Keratinocyte (primary cell): ENCODE data around the gene CALML5. TPM values are rescaled to one million over a fixed set of nuclear protein-coding genes. Genes with fewer than 3 reads are reported as not detected.

Source experiments
- DNase-seq: peaks from one replicate; pipeline ENCODE4 v3.0.0-alpha.2; 2011; ENCODE audit warnings: low read depth, missing footprints, low spot score
- FAIRE-seq: peaks from 2 replicates; lab custom pipeline; 2011; peaks lifted over from hg19 to GRCh38; lab: Jason Lieb, UNC
- H2AFZ ChIP-seq: 2 replicates; pipeline ENCODE4 v1.6.0; 2012; ENCODE audit warnings: low read length, control low read depth, inconsistent platforms; ENCODE audit not compliant: control insufficient read depth
- H3K27ac ChIP-seq: 2 replicates; pipeline ENCODE4 v1.5.1; 2011; ENCODE audit warnings: low read length; ENCODE audit not compliant: control insufficient read depth, insufficient read depth
- H3K27me3 ChIP-seq: 3 replicates; pipeline ENCODE4 v1.6.0; 2011; ENCODE audit warnings: low read length; ENCODE audit not compliant: control insufficient read depth, insufficient read depth; ENCODE audit errors: extremely low read depth
- H3K36me3 ChIP-seq, 2 experiments: 2 replicates in 1 of 2; 3 replicates in 1 of 2; pipeline ENCODE4 v1.5.1; 2011; ENCODE audit warnings: low read length in 2 of 2, mild to moderate bottlenecking in 1 of 2; ENCODE audit not compliant: control insufficient read depth in 2 of 2, insufficient read depth in 2 of 2; ENCODE audit errors: extremely low read depth in 1 of 2
- H3K4me1 ChIP-seq: 3 replicates; pipeline ENCODE4 v1.5.1; 2011; ENCODE audit warnings: low read length; ENCODE audit not compliant: control insufficient read depth, insufficient read depth; ENCODE audit errors: extremely low read depth
- H3K4me2 ChIP-seq: 3 replicates; pipeline ENCODE4 v1.6.0; 2011; ENCODE audit warnings: low read depth, low read length; ENCODE audit not compliant: control insufficient read depth, insufficient read depth; ENCODE audit errors: extremely low read depth
- H3K4me3 ChIP-seq, 3 experiments: fragments of 200-600 bp in 1 of 3; sonication (generic) in 1 of 3; 2 replicates in 2 of 3; 3 replicates in 1 of 3; pipeline ENCODE4 v1.5.1; 2011 to 2016; ENCODE audit warnings: low read length in 3 of 3, mild to moderate bottlenecking in 3 of 3, control low read depth in 2 of 3, inconsistent platforms in 1 of 3, low read depth in 1 of 3, mixed read lengths in 1 of 3, mixed run types in 1 of 3, moderate library complexity in 1 of 3; ENCODE audit not compliant: control insufficient read depth in 2 of 3, insufficient read depth in 2 of 3; ENCODE audit errors: extremely low read depth in 1 of 3
- H3K79me2 ChIP-seq: 2 replicates; pipeline ENCODE4 v1.6.0; 2012; ENCODE audit warnings: low read length; ENCODE audit not compliant: control insufficient read depth, insufficient read depth
- H3K9ac ChIP-seq: 3 replicates; pipeline ENCODE4 v1.6.0; 2011; ENCODE audit warnings: low read length; ENCODE audit not compliant: control insufficient read depth, insufficient read depth; ENCODE audit errors: extremely low read depth
- H3K9me1 ChIP-seq: 3 replicates; pipeline ENCODE4 v1.6.0; 2011; ENCODE audit warnings: low read length; ENCODE audit not compliant: control insufficient read depth, insufficient read depth; ENCODE audit errors: extremely low read depth
- H3K9me3 ChIP-seq: 2 replicates; pipeline ENCODE4 v1.5.1; 2012; ENCODE audit warnings: low read depth, low read length; ENCODE audit not compliant: control insufficient read depth
- H4K20me1 ChIP-seq: 3 replicates; pipeline ENCODE4 v1.6.0; 2011; ENCODE audit warnings: low read length; ENCODE audit not compliant: control insufficient read depth, insufficient read depth; ENCODE audit errors: extremely low read depth
- CTCF ChIP-seq, 3 experiments: IDR thresholded peaks in 1 of 3; conservative IDR thresholded peaks in 1 of 3; optimal IDR thresholded peaks in 1 of 3; 2 replicates in 2 of 3; 3 replicates in 1 of 3; pipeline versions ENCODE3 to v1.5.1; 2011; ENCODE audit warnings: low read length in 3 of 3, mild to moderate bottlenecking in 3 of 3, moderate library complexity in 2 of 3, control low read depth in 1 of 3, inconsistent platforms in 1 of 3; ENCODE audit not compliant: insufficient read depth in 2 of 3; ENCODE audit errors: extremely low read depth in 1 of 3
- EZH2 ChIP-seq: IDR thresholded peaks from one replicate; pipeline ENCODE4 v1.6.1; 2012; ENCODE audit warnings: inconsistent platforms, mild to moderate bottlenecking, low read length, moderate library complexity
- dilution Hi-C: fragments of 300-500 bp; cut with MboI; formaldehyde crosslinking; loops from one replicate; pipeline ENCODE4 v1.7.0; 2020; ENCODE audit warnings: low sequenced_read_pairs; ENCODE audit not compliant: extremely low pct_ligation_motif_present
- polyA minus RNA-seq, 3 experiments: library from RNA; depleted of rRNA, polyadenylated mRNA; stranded (reverse); fragments of >200 nt; gene quantifications; 1 replicate in 1 of 3; 2 replicates in 1 of 3; 3 replicates in 1 of 3; pipeline ENCODE4 v1.2.3, GENCODE V29; 2011
- polyA plus RNA-seq, 5 experiments: library from polyadenylated mRNA; depleted of rRNA in 3 of 5; stranded (reverse) in 3 of 5; stranded (forward) in 1 of 5; unstranded in 1 of 5; fragments of >200 nt; gene quantifications; 1 replicate in 1 of 5; 2 replicates in 3 of 5; 3 replicates in 1 of 5; pipeline versions ENCODE4 v1.2.1 to v1.2.3, GENCODE V29; 2011 to 2012; ENCODE audit warnings: missing spikeins in 2 of 5, low read depth in 1 of 5, low replicate concordance in 1 of 5

Gene CALML5
- polyA plus RNA-seq (5.7 to 11.4 TPM (median 7.3 TPM) in 3 replicates), polyA minus RNA-seq (0.39 to 0.66 TPM in 2 of 3 replicates, not detected in the other)
- polyA plus RNA-seq (2011; ENCODE audit: low read depth), result 251 TPM
- polyA plus RNA-seq (2011; cell fraction: cytosol; rRNA removed), result 2.1 and 5.6 TPM in 2 replicates
- polyA plus RNA-seq (2011; cell fraction: nucleus; rRNA removed), result 5.2 and 5.9 TPM in 2 replicates
- 19.1 and 439 TPM in 2 replicates for polyA plus RNA-seq (2012; ENCODE audit: low replicate concordance)
- polyA minus RNA-seq (2011; cell fraction: cytosol; rRNA and poly(A)+ RNA removed), result 4.0 TPM
- polyA minus RNA-seq (2011; cell fraction: nucleus; rRNA and poly(A)+ RNA removed), result 4.1 and 6.1 TPM in 2 replicates

GRCh38 chr10:5499493-5500140, at the start of gene CALML5:
TSS of gene CALML5 (minus strand) at chr10:5499570. CDS start at chr10:5499438, 132 bp downstream.
- Histone ChIP-seq H3K9me3 (no peaks in the 10 kb centered on the region), H2AFZ (no peak within 1 kb of the TSS), H3K36me3 (no peaks in the 10 kb centered on the region), H3K9ac (no peak within 1 kb of the TSS), H3K27ac (no peak within 1 kb of the TSS), H3K27me3 (peaks cover 3% of the 10 kb centered on the region), H3K9me1 (no peaks in the 10 kb centered on the region), H3K79me2 (no peaks in the 10 kb centered on the region), H3K4me3 (no peak within 1 kb of the TSS), H3K4me2 (no peak within 1 kb of the TSS), H4K20me1 (no peaks in the 10 kb centered on the region), H3K4me1 (peaks cover 24% of the 10 kb centered on the region)
- DNase-seq (no peak), FAIRE-seq (no peak)
- TF ChIP-seq CTCF (optimal IDR thresholded peaks at IDR 0.05 in 1 of 3, IDR thresholded peaks at IDR 0.05 in 1 of 3, conservative IDR thresholded peaks at IDR 0.05 in 1 of 3; ENCODE audit: extremely low read depth in 1 of 3, insufficient read depth in 2 of 3, low read length in 3 of 3) (no peak), EZH2 (no peak)
- dilution Hi-C loops, result no loop called here

- H3K4me2 ChIP-seq, result peak overlapping the region; percentile 68
- FAIRE-seq (no peak), DNase-seq (no peak)
- H2AFZ ChIP-seq, result no peak overlapping the region
- H3K36me3 ChIP-seq, result no peaks in the 10 kb centered on the region
- H3K9me1 ChIP-seq, result peaks cover 3% of the 10 kb centered on the region
- no peaks in the 10 kb centered on the region for H3K27me3 ChIP-seq
- no peaks in the 10 kb centered on the region for H3K79me2 ChIP-seq
- dilution Hi-C loops, result no loop called here
- H4K20me1 ChIP-seq, result no peaks in the 10 kb centered on the region
- H3K9me3 ChIP-seq, result no peaks in the 10 kb centered on the region
- H3K4me3 ChIP-seq, result no peak overlapping the region
- TF ChIP-seq CTCF (optimal IDR thresholded peaks at IDR 0.05 in 1 of 3, IDR thresholded peaks at IDR 0.05 in 1 of 3, conservative IDR thresholded peaks at IDR 0.05 in 1 of 3; ENCODE audit: extremely low read depth in 1 of 3, insufficient read depth in 2 of 3, low read length in 3 of 3), result no peak
- no peak for TF ChIP-seq EZH2
- peaks cover 65% of the 10 kb centered on the region for H3K4me1 ChIP-seq
- peak overlapping the region; percentile 65 for H3K9ac ChIP-seq
- H3K27ac ChIP-seq, result peak overlapping the region; percentile 87
These were observed 48.7 kb upstream of the CALML5 start for GRCh38 chr10:5547931-5548660.
